IPS DF 4.7 (cell line): ENCODE measurements around the gene NEMP1.

Experiments used
- DNase-seq: peaks from one replicate; pipeline ENCODE4 v3.0.0-alpha.2; 2013; ENCODE audit warnings: low spot score; ENCODE audit errors: extremely low read depth

NEMP1 gene

DNA sequence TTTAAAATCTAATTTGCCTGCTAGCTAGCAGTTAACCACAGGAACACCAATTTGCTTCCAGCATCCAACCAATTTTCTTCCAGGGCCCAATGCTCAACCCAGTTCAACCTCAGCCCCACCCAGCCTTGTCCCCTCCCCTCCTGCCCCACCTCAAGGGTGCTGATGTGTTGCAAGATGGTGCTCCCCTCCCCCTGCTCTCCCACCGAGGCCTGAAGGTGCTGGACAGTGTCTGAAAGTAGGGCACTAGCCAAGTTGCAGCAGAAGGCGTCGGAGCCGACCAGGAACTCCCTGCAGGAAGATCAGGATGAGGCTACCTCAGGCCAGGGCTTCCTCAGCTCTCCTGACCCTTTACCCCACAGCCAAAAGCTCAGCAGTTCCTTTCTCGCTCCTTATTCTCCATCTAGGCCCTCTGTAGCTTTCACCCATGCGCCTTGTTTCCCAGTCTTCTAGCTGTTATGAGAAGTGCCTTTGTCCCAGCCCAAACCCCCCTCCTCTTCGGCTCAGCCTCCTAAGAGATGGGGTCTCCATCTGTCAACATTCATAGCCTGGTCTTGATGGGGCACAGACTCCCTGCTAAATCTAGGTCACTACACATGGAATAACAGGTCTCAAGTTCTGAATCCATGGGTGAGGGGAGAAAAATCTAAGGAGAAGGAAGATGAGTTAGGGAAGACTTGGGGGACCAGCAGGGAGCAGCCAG lies 29.0 kb upstream of the NEMP1 start:
- DNase-seq, result no peak

DNA sequence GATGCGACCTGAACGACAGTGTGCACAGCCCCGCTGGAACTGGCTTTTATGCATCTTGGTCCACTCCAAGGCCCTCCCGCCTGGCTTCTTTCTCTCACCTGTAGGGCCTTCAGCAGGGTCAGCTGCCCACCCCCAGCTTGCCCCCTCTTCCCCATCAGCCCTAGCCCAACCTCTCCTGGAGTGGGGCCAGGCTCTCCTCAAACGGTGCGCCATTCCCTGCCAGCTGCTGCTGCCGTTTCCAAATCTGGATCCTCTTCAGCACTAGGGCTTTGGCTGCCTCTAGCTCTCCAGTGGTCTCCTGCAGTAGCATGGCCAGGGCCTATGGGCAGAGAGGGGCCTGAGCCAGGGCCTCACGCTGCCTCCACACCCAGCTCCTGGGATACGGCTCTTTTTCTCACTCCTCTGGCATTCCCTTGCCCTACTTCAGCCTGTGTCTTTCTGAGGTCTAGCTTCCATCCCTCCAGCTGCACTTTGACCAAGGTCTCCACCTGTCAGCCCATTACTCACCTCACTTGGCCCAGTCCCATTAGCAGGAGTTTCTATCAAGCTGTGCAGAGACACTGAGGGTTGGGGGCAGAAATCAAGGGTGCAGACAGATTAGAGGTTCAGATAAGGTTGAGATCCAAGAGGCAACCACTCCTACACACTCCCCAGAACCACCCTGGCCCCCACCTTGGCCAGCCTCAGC lies 27.6 kb upstream of the NEMP1 start:
- no peak for DNase-seq

DNA sequence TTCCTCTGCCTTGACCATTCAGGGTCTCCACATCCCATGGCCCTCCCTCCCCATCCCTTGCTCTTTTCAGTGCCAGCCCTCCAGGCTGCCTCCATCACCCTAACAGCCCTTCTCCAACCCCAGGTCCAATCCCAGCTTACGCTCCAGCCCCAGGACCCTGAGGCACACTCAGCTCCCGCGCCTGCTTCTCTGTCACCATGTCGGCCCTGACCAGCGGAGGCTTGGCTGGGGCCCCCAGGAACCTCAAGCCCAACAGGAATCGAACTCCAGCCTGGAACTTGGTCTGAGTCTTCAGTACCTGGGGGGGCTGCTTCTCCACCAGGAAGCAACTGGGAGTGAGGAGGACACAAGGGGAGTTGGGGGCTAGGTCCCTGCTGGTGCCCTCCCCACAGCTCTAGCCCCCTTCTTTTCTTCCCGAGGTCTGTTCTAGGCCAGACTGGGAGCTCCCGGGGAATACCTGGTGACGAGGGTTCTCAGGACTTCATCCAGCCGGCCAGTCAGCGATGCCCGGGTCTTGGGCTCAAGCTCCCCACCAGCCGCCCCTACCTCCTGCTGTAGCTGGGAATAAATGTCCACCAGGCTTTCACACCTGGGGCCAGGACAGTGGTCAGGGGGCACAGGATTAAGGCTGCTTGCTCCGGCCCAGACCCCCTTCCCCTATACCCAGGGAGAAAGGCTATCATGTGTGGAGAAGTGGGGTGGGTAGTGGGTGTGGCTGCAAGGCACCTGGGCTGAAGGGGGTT lies 26.6 kb upstream of the NEMP1 start:
- DNase-seq, result no peak

DNA sequence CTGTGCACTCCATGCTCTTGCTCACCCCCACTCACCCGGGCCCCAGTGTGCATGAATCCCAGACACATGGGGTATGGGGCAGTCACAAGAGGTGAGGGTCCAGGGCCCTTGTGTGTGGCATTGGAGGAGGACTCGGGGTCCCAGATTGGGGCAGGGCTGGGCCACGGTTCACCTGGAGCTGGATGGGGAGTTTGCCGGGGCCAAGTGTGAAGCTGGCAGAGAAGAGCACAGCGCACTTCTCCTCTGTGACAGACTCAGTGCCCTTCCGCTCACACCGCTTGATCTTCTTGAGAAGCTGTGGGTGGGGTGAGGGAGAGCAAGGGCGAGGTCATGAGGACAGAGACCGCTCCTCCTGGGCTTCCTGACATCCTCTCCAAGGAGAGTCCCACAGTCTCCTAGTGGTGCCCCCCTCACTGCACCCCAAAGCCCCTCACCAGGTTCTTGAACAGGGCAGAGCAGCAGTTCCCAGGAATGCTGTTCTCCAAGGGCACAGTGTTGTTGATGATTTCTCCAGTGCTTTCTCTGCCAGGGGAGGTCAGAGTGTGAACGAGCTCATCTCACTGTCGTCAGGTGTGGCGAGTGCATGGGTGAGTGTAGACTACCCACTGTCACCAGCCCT lies 25.8 kb upstream of the NEMP1 start:
- no peak for DNase-seq

DNA sequence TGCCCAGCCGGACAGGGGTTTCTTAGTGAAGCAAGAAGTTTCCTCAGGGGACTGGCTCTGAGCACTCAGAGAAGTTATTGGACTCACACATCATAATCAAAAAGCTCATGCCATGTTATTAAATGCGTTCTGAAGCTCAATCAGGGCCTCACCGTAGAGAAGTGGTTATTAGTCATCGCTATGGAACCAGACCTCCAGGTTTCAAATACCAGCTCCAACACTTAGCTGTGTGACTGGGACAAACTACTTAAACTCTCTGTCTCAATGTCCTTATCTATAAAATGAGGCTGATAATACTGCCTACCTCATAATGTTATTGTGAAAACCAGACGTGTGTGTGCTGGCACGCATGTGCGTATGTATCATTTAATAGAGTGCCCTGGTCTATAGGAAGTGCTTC lies 25.3 kb upstream of the NEMP1 start:
- DNase-seq, result no peak

DNA sequence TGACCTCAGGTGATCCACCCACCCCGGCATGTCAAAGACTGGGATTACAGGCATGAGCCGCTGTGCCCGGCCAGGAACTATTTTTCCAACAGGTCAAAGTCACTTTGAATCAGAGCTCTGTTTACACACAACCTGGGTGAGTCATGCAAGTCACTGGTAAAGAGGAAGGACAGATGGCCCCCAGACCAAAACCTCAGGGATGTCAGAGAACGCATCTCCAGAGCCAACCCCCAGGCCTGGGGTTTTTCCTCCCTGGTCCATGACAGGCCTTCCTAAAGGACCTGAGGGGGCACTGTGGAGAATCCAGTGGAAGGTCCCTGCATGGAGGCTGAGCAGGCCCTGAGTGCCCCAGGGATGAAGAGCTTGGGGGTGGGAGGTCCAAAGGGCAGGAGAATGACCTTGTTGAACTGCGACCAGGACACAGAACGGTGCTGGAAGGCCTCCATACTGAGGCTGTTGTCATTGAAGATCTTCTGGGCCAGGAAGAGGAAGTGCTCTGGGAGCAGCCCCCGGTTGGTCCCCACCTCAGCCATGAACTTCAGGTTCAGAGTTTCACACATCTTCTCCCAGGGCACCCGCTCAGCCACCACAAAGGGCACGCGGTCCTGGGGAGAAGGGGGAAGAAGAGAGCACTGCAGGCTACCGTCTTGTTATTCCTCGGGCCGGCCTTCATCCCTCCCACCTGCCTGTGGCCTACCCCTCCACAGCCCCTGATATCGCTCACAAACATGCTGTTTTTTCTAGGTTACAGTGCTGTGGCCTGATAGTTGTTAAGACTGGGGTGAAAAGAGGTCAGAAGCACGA lies 23.5 kb upstream of the NEMP1 start:
- DNase-seq, result no peak

DNA sequence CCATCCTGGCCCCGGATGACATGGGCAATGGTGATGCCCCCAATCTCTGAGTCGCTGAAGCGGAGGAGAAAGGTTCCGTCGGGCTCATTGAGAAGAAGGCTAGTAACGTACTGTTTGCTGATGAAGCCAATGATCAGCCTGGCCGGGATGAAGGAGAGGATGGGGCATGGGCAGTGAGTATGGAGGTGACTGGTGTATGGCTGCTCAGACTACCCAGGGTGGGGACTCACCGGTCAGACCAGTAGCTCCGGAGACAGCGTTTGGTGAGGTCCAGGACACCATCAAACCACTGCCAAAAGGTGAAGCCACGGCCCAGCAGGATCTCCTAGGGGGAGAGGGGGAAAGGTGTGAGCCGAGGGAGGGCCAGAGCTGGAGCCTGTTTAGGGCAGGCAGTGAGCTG lies 21.2 kb upstream of the NEMP1 start:
- no peak for DNase-seq

DNA sequence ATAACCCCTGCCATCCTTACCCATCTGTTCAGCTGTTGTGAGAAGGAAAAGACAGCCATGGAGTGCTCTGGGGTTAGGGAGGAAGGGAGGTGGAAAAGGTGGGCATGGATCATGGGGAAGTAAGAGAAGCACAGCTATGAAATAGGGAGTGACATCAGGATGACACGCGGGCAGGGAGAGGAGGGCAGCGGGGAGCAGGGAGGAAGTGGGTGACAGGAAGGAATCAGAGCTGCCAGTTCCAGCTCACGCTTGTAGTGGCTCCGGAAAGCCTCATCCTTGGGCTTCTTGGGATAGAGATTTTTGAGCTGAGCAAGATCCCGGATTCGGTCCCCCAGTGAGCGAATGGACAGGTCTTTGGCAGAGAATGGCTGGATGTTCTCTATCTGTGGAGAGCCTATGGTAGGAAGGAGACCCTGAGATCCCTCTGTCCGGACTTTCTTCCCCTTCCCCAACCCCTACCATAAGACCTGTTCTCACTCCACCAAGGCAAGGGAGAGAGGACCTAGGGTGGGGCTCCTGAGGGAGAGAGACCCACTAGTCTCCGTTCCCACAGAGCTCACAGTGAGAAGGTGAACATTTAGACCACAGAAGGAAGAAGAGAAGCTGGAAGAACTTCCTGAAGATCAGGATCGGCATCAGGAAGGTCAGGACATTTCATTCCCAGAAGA lies 20.6 kb upstream of the NEMP1 start:
- DNase-seq, result no peak

DNA sequence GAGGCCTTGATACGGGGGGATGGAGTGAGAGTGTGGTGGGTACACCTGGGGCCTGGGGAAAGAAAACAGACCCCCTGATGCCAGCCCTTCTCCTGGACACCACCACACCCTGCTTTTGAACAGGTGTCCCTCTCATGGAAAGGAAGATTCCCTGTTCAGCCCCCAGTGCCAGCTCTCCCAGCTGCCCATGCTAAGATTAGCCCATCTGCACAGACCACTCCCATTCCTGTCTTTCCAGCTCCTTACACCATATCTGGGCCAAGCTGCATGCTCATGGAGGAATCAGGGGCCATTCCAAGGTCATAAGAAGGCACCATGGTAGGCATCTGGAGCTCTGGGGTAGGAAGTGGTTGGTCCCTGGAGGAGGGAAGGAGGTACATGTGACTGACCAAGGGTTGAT lies 20.0 kb upstream of the NEMP1 start:
- no peak for DNase-seq

DNA sequence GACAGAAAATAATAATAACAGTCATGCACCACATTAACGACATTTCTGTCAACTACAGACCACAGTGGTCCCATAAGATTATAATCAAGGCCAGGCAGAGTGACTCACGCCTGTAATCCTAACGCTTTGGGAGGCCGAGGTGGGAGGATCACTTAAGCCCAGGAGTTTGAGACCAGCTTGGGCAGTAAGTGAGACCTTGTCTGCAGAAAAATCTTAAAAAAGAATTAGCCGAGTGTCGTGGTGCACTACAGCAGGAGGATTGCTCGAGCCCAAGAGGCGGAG lies 18.9 kb upstream of the NEMP1 start:
- DNase-seq, result no peak

DNA sequence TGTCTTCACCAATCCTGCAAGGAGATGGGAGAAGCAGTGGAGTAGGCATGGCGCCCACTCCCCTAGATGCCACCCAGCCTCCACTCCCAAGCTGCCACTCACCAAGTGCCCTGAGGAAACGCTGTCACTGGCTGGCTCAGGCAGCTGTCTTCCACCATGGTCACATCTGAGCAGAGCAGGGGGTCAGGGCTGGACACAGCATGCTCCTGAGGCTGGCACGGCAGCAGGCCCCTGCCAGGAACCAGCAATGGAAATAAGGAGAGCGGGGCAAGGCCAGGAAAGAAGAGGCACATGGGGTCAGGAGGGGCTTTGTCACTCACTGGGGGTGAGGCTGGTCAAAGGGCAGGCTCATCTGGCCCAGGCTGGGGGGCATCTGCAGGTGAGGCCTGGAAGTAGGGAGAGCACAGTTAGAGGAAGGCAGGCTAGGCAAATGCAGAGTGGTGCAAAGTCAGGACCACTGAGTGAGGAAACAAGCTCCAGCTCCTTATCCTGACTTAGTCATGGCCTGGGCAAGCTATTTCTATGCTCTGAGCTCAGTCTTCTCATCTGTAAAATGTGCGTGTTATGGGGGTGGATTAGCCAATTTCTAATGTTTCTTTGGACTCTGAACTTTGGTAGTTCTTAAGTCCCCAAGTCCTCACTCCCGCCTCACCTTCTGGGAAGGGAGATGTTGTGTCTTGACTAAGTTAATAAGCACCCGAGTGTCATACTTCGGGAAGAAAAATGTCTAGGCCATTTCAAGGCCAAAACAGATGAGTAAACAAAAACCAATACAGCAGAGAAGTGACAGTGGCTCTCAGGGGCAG lies 18.4 kb upstream of the NEMP1 start:
- no peak for DNase-seq

DNA sequence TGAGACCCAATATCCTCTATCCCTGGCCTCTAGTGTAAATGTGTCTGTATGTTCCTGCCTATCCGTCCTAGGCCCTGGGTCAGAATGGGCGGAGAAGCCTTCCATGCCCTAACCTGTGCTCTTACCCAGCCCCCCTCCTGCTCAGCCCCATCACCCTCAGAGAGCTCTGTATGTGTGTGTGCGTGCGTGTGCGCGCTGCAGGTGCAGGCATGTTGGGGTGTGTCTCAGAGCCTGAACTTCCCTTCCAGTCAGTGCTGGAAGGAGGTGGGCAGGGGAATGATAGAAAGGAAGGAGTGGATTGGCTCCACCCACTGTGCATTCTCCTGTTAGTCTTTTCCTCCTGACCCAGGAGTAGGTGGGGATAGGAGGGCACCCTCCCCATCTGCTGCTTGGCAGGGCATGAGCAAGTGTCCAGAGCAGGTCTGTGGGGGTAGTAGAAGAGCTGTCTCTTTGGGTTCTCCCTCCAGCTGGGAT lies 17.5 kb upstream of the NEMP1 start:
- no peak for DNase-seq

DNA sequence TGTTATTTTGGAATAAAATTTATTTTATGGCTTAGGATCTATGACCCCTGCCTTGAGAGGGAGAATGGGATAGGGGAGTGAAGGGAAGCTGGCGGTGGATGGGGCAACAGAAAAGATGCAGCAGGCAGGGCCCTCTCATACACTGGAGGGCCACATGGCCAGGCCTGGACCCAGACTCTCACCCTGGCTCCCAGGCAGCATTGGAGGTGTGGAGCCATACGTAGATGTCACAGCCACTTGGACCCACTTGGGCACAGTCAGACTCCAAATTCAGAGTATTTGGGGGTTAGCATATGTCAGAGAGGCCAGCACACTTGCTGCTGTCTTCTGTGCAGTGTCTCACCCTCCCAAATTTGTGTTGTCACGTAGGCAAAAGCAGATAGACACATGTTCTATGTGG lies 16.8 kb upstream of the NEMP1 start:
- DNase-seq, result no peak

DNA sequence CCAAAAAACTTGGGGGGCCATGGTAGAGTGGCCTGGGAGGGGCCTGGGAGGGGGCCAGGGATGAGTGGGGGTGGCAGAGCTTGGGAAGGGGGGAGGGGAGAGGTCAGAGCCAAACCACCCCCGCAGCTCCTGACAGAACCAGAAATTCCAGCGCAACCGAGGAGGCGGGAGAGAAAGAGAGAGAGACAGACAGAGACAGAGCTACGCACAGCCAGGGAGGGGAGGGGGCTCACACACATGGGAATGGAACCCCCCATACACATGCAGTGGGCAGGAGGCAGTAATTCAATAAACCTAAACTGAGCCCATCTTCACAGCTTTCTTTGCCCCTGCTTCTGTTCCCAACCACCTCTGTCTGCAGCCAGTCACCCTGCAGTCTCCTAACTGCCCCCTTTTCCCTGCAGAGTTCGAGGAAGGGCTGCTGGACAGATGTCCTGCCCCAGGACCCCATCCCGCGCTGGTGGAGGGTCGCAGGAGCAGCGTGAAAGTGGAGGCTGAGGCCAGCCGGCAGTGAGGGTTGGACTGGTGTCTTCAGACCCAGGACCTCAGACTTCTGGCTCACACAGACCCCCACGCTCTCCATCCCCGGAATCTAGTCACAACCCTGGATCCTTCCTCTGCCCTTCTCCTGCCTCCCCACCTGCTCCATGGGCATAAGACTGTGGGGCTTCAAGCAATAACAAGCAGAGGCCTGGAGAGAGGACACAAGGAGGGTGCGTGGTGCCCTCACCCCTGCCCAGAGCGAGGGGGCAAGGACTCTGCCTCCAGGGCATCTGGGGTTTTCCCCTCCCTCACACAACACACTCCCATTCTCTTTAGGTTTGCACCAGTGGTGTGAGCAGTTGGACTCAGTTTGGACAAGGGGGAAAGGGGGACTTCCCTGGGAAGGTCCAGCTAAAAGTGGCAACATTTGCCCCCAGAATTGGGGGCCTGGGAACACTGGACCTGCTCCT lies 15.9 kb upstream of the NEMP1 start:
- DNase-seq, result no peak

DNA sequence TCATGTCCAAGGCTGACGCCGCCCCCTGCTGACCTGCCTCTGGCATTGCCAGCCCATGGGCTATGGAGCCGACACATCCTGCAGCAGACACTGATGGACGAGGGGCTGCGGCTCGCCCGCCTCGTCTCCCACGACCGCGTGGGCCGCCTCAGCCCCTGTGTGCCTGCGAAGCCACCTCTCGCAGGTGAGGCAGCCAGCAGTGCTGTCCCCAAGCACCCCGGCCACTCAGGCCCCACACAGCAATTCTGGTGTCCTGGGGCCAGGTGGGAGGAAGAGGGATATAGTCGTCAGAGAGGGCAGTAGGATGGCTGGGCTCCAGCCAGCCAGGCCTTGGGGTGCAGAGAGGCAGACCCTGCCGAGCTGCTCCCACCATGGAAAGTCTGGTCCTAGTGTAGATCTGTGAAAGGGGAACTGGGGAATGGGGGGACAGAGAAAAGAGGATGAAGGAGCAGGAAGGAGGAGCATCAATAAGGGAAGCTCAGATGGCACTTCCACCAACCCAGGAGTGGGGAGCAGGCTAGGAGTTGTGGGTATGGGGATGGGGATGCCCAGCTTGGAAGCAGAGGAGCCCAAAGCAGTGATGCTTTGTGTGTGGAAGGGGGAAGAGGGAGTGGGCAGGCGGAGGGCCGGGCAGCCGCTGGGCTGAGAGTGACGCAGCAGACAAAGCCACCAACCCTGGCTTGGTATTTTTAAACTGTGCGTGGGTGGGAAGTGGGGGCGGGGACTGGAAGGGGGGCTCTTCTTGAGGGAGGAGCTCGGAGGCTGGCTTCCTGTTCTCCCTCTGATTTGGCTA lies 15.0 kb upstream of the NEMP1 start:
- DNase-seq, result no peak

DNA sequence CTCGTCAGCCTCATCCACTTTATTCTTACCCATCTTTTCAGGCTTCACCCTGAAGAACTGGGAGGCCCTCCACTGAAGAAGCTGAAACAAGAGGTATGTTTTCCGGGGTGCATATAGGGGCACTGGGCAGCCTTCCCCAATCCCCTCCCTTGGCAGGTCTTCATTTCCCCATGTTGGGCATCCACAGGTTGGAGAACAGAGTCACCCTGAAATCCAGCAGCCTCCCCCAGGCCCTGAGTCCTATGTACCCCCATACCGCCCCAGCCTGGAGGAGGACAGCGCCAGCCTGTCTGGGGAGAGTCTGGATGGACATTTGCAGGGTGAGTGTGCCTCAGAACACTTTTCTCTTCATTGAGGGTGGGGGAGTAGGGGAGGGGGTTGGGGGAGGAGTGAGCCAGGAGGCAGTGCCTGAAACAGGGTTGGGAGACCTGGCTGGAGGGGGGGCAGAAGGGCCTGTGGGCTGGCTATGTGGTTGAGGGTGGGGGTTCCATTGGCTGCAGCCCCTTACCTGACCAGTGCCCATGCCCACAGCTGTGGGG lies 14.4 kb upstream of the NEMP1 start:
- no peak for DNase-seq

DNA sequence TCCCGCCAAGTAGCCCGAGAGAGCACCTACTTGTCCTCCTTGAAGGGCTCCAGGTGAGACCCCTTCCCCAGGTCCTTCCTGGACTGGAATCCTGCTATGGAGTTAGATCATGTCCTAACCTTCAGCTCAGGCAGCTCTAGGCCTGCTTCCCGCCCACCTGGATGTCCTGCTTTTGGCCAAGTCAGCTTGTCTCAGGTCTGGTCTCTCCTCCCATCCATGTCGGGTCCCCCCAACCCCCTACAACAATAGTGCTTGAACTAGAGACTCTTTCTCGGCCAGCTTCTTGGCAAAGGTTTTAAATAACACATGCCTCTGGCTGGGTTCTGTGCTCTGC lies 13.9 kb upstream of the NEMP1 start:
- no peak for DNase-seq
